PFSK-1 (cell line): Measurements from ENCODE around the gene KIAA0753.

ENCODE experiments used
- POLR2AphosphoS5 ChIP-seq: IDR thresholded peaks from 2 replicates; pipeline ENCODE4 v1.6.1; 2012; ENCODE audit warnings: low read depth, mild to moderate bottlenecking, control low read depth, low read length, moderate library complexity
- TAF1 ChIP-seq: IDR thresholded peaks from 2 replicates; pipeline ENCODE4 v1.6.1; 2012; ENCODE audit warnings: low read length, control low read depth, borderline replicate concordance; ENCODE audit not compliant: insufficient read depth
- TF ChIP-seq, protein P1 (sequence below), 2 experiments: IDR thresholded peaks; 2 replicates each; pipeline versions ENCODE4 v1.6.1 to v1.8.0; 2011 to 2012; ENCODE audit warnings: low read depth in 2 of 2, low read length in 2 of 2, control low read depth in 1 of 2, inconsistent platforms in 1 of 2, mild to moderate bottlenecking in 1 of 2, moderate library complexity in 1 of 2; ENCODE audit not compliant: insufficient read depth in 1 of 2

DNA sequence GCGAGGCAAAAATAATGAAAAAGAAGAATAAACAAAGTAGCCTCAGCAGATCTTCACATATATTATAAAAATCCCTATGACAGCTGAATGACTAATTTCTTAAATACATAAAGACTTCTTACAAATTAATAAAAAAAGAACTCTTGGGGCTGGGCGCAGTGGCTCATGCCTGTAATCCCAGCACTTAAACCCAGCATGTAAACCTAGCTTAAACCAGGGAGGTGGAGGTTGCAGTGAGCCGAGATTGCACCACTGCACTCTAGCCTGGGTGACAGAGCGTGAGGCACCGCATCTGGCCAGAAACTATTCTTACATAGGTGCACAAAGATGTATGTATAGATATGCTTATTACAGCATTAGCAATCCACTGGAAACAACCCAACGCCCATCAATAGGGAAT, 38.7 kb upstream of the KIAA0753 start:
- TF ChIP-seq TAF1 (no peak), POLR2AphosphoS5 (no peak)
- TF ChIP-seq, protein P1, sequence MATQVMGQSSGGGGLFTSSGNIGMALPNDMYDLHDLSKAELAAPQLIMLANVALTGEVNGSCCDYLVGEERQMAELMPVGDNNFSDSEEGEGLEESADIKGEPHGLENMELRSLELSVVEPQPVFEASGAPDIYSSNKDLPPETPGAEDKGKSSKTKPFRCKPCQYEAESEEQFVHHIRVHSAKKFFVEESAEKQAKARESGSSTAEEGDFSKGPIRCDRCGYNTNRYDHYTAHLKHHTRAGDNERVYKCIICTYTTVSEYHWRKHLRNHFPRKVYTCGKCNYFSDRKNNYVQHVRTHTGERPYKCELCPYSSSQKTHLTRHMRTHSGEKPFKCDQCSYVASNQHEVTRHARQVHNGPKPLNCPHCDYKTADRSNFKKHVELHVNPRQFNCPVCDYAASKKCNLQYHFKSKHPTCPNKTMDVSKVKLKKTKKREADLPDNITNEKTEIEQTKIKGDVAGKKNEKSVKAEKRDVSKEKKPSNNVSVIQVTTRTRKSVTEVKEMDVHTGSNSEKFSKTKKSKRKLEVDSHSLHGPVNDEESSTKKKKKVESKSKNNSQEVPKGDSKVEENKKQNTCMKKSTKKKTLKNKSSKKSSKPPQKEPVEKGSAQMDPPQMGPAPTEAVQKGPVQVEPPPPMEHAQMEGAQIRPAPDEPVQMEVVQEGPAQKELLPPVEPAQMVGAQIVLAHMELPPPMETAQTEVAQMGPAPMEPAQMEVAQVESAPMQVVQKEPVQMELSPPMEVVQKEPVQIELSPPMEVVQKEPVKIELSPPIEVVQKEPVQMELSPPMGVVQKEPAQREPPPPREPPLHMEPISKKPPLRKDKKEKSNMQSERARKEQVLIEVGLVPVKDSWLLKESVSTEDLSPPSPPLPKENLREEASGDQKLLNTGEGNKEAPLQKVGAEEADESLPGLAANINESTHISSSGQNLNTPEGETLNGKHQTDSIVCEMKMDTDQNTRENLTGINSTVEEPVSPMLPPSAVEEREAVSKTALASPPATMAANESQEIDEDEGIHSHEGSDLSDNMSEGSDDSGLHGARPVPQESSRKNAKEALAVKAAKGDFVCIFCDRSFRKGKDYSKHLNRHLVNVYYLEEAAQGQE (IDR thresholded peaks at IDR 0.05; ENCODE audit: insufficient read depth in 1 of 2, low read depth in 2 of 2, low read length in 2 of 2), result no peak
